Measurements from ENCODE around the gene SLC1A1.

Gene SLC1A1

GRCh38 chr9:4615778-4616177 lies 125.5 kb downstream of the SLC1A1 start:
- H2BK120ac ChIP-seq (ENCODE audit: low read depth, low read length), result no peak overlapping the region
- H3K4me3 ChIP-seq (ENCODE audit: insufficient read depth in 1 of 2, low read depth in 1 of 2, low read length in 2 of 2), result no peak overlapping the region
- H2BK15ac ChIP-seq (ENCODE audit: low read depth, poor library complexity, severe bottlenecking), result no peak overlapping the region
- H3K27me3 ChIP-seq (ENCODE audit: control insufficient read depth in 1 of 2, insufficient read depth in 1 of 2, low read length in 2 of 2), result no peaks in the 10 kb centered on the region
- H3K23ac ChIP-seq (ENCODE audit: low read length in 2 of 2), result no peak overlapping the region
- H2AFZ ChIP-seq (ENCODE audit: low read depth, low read length), result no peak overlapping the region
- WGBS, result 95% methylated on average over 5 of the region's 5 CpGs
- H3K18ac ChIP-seq (ENCODE audit: low read depth in 1 of 2, low read length in 2 of 2), result no peak overlapping the region
- no peaks in the 10 kb centered on the region for H3K4me1 ChIP-seq (ENCODE audit: control insufficient read depth, insufficient read depth, low read depth, low read length)
- no peak overlapping the region for H4K91ac ChIP-seq (ENCODE audit: low read length)
- no peak overlapping the region for H2BK12ac ChIP-seq (ENCODE audit: low read length in 2 of 2)
- H3K4ac ChIP-seq (ENCODE audit: low read depth in 1 of 2, low read length in 2 of 2), result no peak overlapping the region
- no peak overlapping the region for H2BK5ac ChIP-seq (ENCODE audit: low read depth, low read length, poor library complexity, severe bottlenecking)
- H3K27ac ChIP-seq (ENCODE audit: low read length, poor library complexity, severe bottlenecking), result no peak overlapping the region
- H3K79me1 ChIP-seq (replicated peaks; ENCODE audit: low read length, poor library complexity, severe bottlenecking), result no peaks in the 10 kb centered on the region
- no peak for DNase-seq
- H2AK5ac ChIP-seq (ENCODE audit: low read length, severe bottlenecking), result no peak overlapping the region
- no peak overlapping the region for H3K14ac ChIP-seq (ENCODE audit: low read length in 2 of 2)
- H3K4me2 ChIP-seq (ENCODE audit: low read length, poor library complexity, severe bottlenecking), result no peak overlapping the region
- no peaks in the 10 kb centered on the region for H3K9me3 ChIP-seq (ENCODE audit: control insufficient read depth, low read length)
- H3K9ac ChIP-seq (ENCODE audit: low read length), result peak overlapping the region; percentile 36
- H3K36me3 ChIP-seq (ENCODE audit: control insufficient read depth in 1 of 2, insufficient read depth in 2 of 2, low read depth in 1 of 2, low read length in 2 of 2), result no peaks in the 10 kb centered on the region
- no peak overlapping the region for H4K8ac ChIP-seq (ENCODE audit: low read length)

GRCh38 chr9:4617752-4618151 lies 127.5 kb downstream of the SLC1A1 start:
- Histone ChIP-seq H2BK120ac (ENCODE audit: low read depth, low read length) (no peak overlapping the region), H2AK5ac (ENCODE audit: low read length, severe bottlenecking) (no peak overlapping the region), H2BK12ac (ENCODE audit: low read length in 2 of 2) (no peak overlapping the region), H3K4me3 (ENCODE audit: insufficient read depth in 1 of 2, low read depth in 1 of 2, low read length in 2 of 2) (no peak overlapping the region), H3K4ac (ENCODE audit: low read depth in 1 of 2, low read length in 2 of 2) (no peak overlapping the region), H2BK15ac (ENCODE audit: low read depth, poor library complexity, severe bottlenecking) (no peak overlapping the region), H3K9me3 (ENCODE audit: control insufficient read depth, low read length) (no peaks in the 10 kb centered on the region), H3K9ac (ENCODE audit: low read length) (no peak overlapping the region), H3K14ac (ENCODE audit: low read length in 2 of 2) (no peak overlapping the region), H3K27me3 (ENCODE audit: control insufficient read depth in 1 of 2, insufficient read depth in 1 of 2, low read length in 2 of 2) (no peaks in the 10 kb centered on the region), H3K4me2 (ENCODE audit: low read length, poor library complexity, severe bottlenecking) (no peak overlapping the region), H3K79me1 (replicated peaks; ENCODE audit: low read length, poor library complexity, severe bottlenecking) (no peaks in the 10 kb centered on the region), H3K4me1 (ENCODE audit: control insufficient read depth, insufficient read depth, low read depth, low read length) (peaks cover 2% of the 10 kb centered on the region), H2BK5ac (ENCODE audit: low read depth, low read length, poor library complexity, severe bottlenecking) (no peak overlapping the region), H3K27ac (ENCODE audit: low read length, poor library complexity, severe bottlenecking) (no peak overlapping the region), H3K23ac (ENCODE audit: low read length in 2 of 2) (no peak overlapping the region), H4K8ac (ENCODE audit: low read length) (no peak overlapping the region), H2AFZ (ENCODE audit: low read depth, low read length) (no peak overlapping the region), H4K91ac (ENCODE audit: low read length) (no peak overlapping the region), H3K18ac (ENCODE audit: low read depth in 1 of 2, low read length in 2 of 2) (no peak overlapping the region), H3K36me3 (ENCODE audit: control insufficient read depth in 1 of 2, insufficient read depth in 2 of 2, low read depth in 1 of 2, low read length in 2 of 2) (no peaks in the 10 kb centered on the region)
- WGBS, result 14% methylated on average over 2 of the region's 3 CpGs
- DNase-seq, result peak; percentile 24

GRCh38 chr9:4618700-4619099 lies 128.4 kb downstream of the SLC1A1 start:
- H2BK120ac ChIP-seq (ENCODE audit: low read depth, low read length), result no peak overlapping the region
- DNase-seq, result no peak
- H3K9me3 ChIP-seq (ENCODE audit: control insufficient read depth, low read length), result no peaks in the 10 kb centered on the region
- H3K4me3 ChIP-seq (ENCODE audit: insufficient read depth in 1 of 2, low read depth in 1 of 2, low read length in 2 of 2), result no peak overlapping the region
- no peaks in the 10 kb centered on the region for H3K36me3 ChIP-seq (ENCODE audit: control insufficient read depth in 1 of 2, insufficient read depth in 2 of 2, low read depth in 1 of 2, low read length in 2 of 2)
- H2BK15ac ChIP-seq (ENCODE audit: low read depth, poor library complexity, severe bottlenecking), result no peak overlapping the region
- no peak overlapping the region for H2AFZ ChIP-seq (ENCODE audit: low read depth, low read length)
- WGBS, result no CpG with 5 or more reads among the region's 2 CpGs
- H3K27me3 ChIP-seq (ENCODE audit: control insufficient read depth in 1 of 2, insufficient read depth in 1 of 2, low read length in 2 of 2), result no peaks in the 10 kb centered on the region
- no peak overlapping the region for H2BK5ac ChIP-seq (ENCODE audit: low read depth, low read length, poor library complexity, severe bottlenecking)
- H2AK5ac ChIP-seq (ENCODE audit: low read length, severe bottlenecking), result no peak overlapping the region
- H4K8ac ChIP-seq (ENCODE audit: low read length), result no peak overlapping the region
- H3K27ac ChIP-seq (ENCODE audit: low read length, poor library complexity, severe bottlenecking), result no peak overlapping the region
- H3K23ac ChIP-seq (ENCODE audit: low read length in 2 of 2), result no peak overlapping the region
- H2BK12ac ChIP-seq (ENCODE audit: low read length in 2 of 2), result no peak overlapping the region
- no peaks in the 10 kb centered on the region for H3K79me1 ChIP-seq (replicated peaks; ENCODE audit: low read length, poor library complexity, severe bottlenecking)
- no peak overlapping the region for H4K91ac ChIP-seq (ENCODE audit: low read length)
- no peak overlapping the region for H3K4ac ChIP-seq (ENCODE audit: low read depth in 1 of 2, low read length in 2 of 2)
- no peak overlapping the region for H3K4me2 ChIP-seq (ENCODE audit: low read length, poor library complexity, severe bottlenecking)
- H3K14ac ChIP-seq (ENCODE audit: low read length in 2 of 2), result no peak overlapping the region
- H3K18ac ChIP-seq (ENCODE audit: low read depth in 1 of 2, low read length in 2 of 2), result no peak overlapping the region
- no peak overlapping the region for H3K9ac ChIP-seq (ENCODE audit: low read length)
- H3K4me1 ChIP-seq (ENCODE audit: control insufficient read depth, insufficient read depth, low read depth, low read length), result peaks cover 2% of the 10 kb centered on the region

GRCh38 chr9:4620057-4620765 lies 129.9 kb downstream of the SLC1A1 start:
- Histone ChIP-seq H2BK12ac (ENCODE audit: low read length in 2 of 2) (no peak overlapping the region), H3K4me2 (ENCODE audit: low read length, poor library complexity, severe bottlenecking) (no peak overlapping the region), H2BK5ac (ENCODE audit: low read depth, low read length, poor library complexity, severe bottlenecking) (no peak overlapping the region), H3K79me1 (replicated peaks; ENCODE audit: low read length, poor library complexity, severe bottlenecking) (no peaks in the 10 kb centered on the region), H3K36me3 (ENCODE audit: control insufficient read depth in 1 of 2, insufficient read depth in 2 of 2, low read depth in 1 of 2, low read length in 2 of 2) (no peaks in the 10 kb centered on the region), H2BK15ac (ENCODE audit: low read depth, poor library complexity, severe bottlenecking) (no peak overlapping the region), H4K8ac (ENCODE audit: low read length) (no peak overlapping the region), H3K27me3 (ENCODE audit: control insufficient read depth in 1 of 2, insufficient read depth in 1 of 2, low read length in 2 of 2) (no peaks in the 10 kb centered on the region), H3K9me3 (ENCODE audit: control insufficient read depth, low read length) (no peaks in the 10 kb centered on the region), H3K23ac (ENCODE audit: low read length in 2 of 2) (no peak overlapping the region), H3K27ac (ENCODE audit: low read length, poor library complexity, severe bottlenecking) (no peak overlapping the region), H3K4me3 (ENCODE audit: insufficient read depth in 1 of 2, low read depth in 1 of 2, low read length in 2 of 2) (no peak overlapping the region), H3K4ac (ENCODE audit: low read depth in 1 of 2, low read length in 2 of 2) (no peak overlapping the region), H2BK120ac (ENCODE audit: low read depth, low read length) (no peak overlapping the region), H3K14ac (ENCODE audit: low read length in 2 of 2) (no peak overlapping the region), H3K9ac (ENCODE audit: low read length) (no peak overlapping the region), H3K4me1 (ENCODE audit: control insufficient read depth, insufficient read depth, low read depth, low read length) (peaks cover 2% of the 10 kb centered on the region), H4K91ac (ENCODE audit: low read length) (no peak overlapping the region), H2AK5ac (ENCODE audit: low read length, severe bottlenecking) (no peak overlapping the region), H3K18ac (ENCODE audit: low read depth in 1 of 2, low read length in 2 of 2) (no peak overlapping the region), H2AFZ (ENCODE audit: low read depth, low read length) (no peak overlapping the region)
- 91% methylated on average over 3 of the region's 3 CpGs for WGBS
- no peak for DNase-seq

Measured in mesenchymal stem cell (in vitro differentiated cells and primary cell).